ENCODE results near the gene BCAT1.
A peak's percentile ranks its signal among the peaks of the same experiment; 100 is the strongest.
"Not testable (repeated sequence)": the region's sequence is repeated elsewhere in the genome, so short reads cannot be mapped to it uniquely, and the experiment has no call there.

The BCAT1 gene

DNA sequence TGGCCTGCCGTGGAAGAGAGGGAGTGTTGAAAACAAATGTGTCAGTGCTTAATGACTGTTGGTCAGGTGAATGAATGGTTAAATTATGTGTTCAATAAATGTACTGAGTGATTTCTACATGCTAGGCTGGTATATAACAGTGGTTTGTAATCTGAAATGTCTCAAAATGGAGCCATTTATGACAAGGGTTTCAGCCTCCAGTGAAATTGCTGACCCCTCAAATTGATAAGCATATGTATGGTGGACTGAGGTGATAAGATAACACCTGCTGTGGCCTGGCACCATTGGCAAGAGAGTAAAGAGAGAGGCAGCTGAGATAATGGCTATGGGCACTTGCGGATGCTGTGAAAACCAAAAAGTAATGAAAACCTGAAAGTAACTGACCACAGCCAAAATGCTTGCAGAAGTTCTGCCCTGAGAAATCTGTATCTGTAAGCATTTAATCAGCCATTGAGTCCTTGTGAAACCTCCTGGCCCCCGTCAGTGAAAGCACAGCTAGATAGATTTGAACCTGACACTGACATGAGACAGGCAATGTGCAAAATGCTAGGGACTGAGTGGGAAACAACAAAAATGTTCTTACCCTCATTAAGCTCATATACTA, 1.4 kb upstream of the BCAT1 start:
- no peak overlapping the region for H3K4me3 ChIP-seq (ENCODE audit: low read length)
- peaks cover under 1% of the 10 kb centered on the region for H3K36me3 ChIP-seq (ENCODE audit: insufficient read depth, low read length)
- peaks cover 2% of the 10 kb centered on the region for H3K9me3 ChIP-seq (ENCODE audit: low read length)
- no peak overlapping the region for H2AFZ ChIP-seq (ENCODE audit: low read depth, low read length)
- peaks cover 27% of the 10 kb centered on the region for H3K4me1 ChIP-seq (ENCODE audit: insufficient read depth, low read length)
- H3K27me3 ChIP-seq (ENCODE audit: insufficient read depth, low read length), result no peaks in the 10 kb centered on the region

DNA sequence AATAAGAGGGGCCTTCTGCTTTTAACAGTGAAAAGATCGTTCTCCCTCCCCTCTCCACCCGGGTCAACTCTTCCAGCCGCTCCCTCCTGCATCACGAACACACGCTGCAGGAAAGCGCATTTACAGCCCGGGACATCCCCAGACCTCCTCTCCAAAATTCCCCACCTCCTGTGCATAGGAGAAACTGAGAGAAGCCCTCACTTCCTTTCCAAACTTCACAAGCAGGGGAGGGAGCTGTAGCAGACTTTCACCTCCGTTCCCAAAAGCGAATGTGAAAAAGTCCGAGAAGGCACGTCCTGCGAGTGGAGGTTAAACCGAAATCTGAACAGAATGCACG, 513 bp downstream of the BCAT1 start:
- H3K9me3 ChIP-seq (ENCODE audit: low read length), result peaks cover 4% of the 10 kb centered on the region

DNA sequence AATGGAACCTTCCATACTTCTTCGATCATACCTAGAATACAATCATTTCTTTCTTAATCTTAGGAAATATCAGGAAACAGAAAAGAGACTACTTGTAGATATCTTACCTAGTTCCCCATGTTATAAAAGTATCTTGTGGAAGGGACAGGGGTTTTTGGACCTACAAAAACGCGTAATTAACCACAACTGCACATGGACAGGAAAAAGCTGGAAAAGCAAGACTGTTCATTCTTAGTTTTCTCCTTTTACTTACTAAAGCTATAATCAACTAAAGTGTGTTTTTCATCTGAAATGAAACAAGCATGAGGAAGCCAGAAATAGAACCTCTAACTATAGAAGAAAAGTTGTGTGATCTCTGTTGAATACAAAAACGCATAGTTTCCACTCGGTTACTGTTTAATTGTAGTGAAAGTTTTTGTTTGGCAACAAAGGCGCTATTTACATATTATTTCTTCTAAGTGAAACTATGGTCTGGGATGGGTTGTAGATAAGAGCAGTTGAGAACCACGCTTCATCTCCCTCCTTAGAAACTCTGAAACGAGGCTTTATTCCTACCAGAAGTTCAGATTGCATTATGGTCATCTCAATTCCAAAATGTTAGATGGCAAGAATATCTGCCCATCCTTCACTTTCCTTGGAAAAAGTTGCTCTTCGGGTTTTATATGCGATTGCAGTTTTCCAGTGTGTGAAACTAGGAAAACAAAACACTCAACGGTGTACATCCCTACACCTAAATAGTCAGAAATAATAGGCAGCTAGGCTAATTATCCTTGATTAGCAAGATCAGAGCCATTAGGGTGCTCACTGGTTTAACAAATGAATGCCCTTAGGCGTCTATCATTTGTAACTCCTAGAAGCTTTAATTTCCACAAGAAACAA, 1.1 kb downstream of the BCAT1 start:
- Histone ChIP-seq H2AFZ (ENCODE audit: low read depth, low read length) (peak overlapping the region; percentile 66), H3K4me1 (ENCODE audit: insufficient read depth, low read length) (peaks cover 27% of the 10 kb centered on the region), H3K9me3 (ENCODE audit: low read length) (peaks cover 4% of the 10 kb centered on the region), H3K27me3 (ENCODE audit: insufficient read depth, low read length) (no peaks in the 10 kb centered on the region), H3K36me3 (ENCODE audit: insufficient read depth, low read length) (peaks cover 3% of the 10 kb centered on the region), H3K4me3 (ENCODE audit: low read length) (peak overlapping the region; percentile 90)

More for the DNA sequence above, 513 bp downstream of the BCAT1 start:
- H3K27me3 ChIP-seq (ENCODE audit: insufficient read depth, low read length), result no peaks in the 10 kb centered on the region
- peaks cover 3% of the 10 kb centered on the region for H3K36me3 ChIP-seq (ENCODE audit: insufficient read depth, low read length)
- peaks cover 27% of the 10 kb centered on the region for H3K4me1 ChIP-seq (ENCODE audit: insufficient read depth, low read length)
- peak overlapping the region; percentile 66 for H2AFZ ChIP-seq (ENCODE audit: low read depth, low read length)
- peak overlapping the region; percentile 90 for H3K4me3 ChIP-seq (ENCODE audit: low read length)

DNA sequence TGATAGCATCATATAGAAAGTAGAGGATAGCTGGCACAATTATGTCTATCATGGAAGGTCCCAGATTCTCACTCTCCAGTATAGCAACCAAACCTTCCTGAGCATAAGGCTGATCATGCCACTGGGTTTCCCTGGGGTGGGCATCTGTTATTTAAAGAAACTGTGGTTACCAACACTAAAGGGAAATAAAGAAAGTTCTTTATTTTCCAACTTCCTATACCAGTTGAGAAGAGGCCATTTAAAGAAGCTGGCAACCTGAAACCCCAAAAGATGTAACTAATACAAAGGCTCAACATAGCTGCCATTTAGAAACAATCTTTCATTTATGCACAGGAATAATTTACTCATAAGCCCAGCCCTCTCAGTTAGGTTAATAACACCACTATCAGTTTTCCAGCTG, 3.1 kb downstream of the BCAT1 start:
- Histone ChIP-seq H2AFZ (ENCODE audit: low read depth, low read length) (no peak overlapping the region), H3K9me3 (ENCODE audit: low read length) (peaks cover 2% of the 10 kb centered on the region), H3K4me1 (ENCODE audit: insufficient read depth, low read length) (peaks cover 27% of the 10 kb centered on the region), H3K4me3 (ENCODE audit: low read length) (no peak overlapping the region), H3K27me3 (ENCODE audit: insufficient read depth, low read length) (no peaks in the 10 kb centered on the region), H3K36me3 (ENCODE audit: insufficient read depth, low read length) (peaks cover 3% of the 10 kb centered on the region)

DNA sequence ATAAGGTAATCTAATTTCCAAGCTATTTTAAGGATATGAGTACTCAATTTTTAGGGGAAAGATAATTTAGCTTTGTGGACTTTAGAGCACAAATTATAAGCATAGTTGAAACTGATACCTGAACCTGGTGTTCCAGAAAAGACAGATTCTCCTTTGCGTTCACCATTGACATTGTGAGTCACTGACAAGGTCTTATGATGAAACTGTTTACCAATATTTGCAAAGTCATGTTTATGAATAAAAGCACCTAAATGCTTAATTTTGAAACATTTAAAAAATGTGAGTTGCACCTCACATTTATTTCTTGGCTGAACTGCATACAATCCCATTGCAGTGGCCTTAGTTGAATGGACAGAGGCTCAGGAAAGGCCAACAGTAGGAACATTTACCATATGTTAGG, 3.9 kb downstream of the BCAT1 start:
- Histone ChIP-seq H3K4me1 (ENCODE audit: insufficient read depth, low read length) (peaks cover 27% of the 10 kb centered on the region), H2AFZ (ENCODE audit: low read depth, low read length) (no peak overlapping the region)

DNA sequence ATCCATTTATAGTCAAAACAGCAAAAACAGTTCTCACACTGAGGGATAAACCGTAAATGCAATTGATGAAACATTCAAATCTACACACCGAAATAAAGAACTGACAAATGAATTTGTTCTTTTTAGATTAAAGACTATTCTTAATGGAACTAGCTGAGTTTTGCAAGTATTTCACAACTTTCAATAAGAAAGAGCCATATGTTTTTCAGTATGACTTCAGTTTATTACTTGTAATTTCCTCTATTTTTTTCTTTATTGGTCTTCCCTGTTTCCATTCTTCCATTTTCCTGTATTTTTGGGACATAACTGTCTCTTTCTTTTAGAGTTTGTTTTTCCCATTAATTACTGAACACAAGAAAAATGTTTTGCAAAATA, 4.3 kb downstream of the BCAT1 start:
- Histone ChIP-seq H3K4me3 (ENCODE audit: low read length) (no peak overlapping the region), H2AFZ (ENCODE audit: low read depth, low read length) (no peak overlapping the region), H3K9me3 (ENCODE audit: low read length) (peaks cover 2% of the 10 kb centered on the region), H3K27me3 (ENCODE audit: insufficient read depth, low read length) (no peaks in the 10 kb centered on the region), H3K36me3 (ENCODE audit: insufficient read depth, low read length) (peaks cover 3% of the 10 kb centered on the region), H3K4me1 (ENCODE audit: insufficient read depth, low read length) (peaks cover 26% of the 10 kb centered on the region)

More for the DNA sequence above, 3.9 kb downstream of the BCAT1 start:
- peaks cover 3% of the 10 kb centered on the region for H3K36me3 ChIP-seq (ENCODE audit: insufficient read depth, low read length)
- no peak overlapping the region for H3K4me3 ChIP-seq (ENCODE audit: low read length)
- H3K27me3 ChIP-seq (ENCODE audit: insufficient read depth, low read length), result no peaks in the 10 kb centered on the region
- peaks cover 2% of the 10 kb centered on the region for H3K9me3 ChIP-seq (ENCODE audit: low read length)

DNA sequence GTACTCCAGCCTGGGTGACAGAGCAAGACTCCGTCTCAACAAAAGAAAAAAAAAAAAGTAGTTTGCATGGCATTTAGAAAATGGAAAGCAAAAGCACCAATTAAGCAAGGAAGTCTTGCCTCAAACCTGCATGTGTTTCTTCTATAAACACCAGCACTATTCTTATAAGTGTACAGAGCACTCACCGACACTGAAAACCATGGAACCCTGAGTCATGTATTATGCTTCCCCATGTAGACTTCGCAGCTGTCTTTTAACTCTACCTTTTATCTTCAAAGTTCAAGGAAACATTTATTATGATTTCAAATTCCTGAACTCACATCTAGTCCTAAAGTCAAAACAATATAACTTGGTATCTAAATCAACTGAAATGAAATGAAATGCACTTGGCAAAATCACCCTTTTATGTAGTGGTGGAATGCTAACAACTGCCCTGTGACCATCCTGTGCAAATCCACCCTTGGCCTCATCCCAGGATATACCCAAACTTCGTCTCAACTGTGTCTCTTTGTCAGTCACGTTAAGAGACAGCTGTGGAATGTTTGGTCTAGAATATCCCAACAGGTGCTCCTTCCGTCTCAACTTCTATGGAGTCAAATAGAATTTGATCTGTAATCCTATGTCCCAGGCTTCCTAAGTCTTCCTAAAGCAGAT, 4.8 kb downstream of the BCAT1 start:
- Histone ChIP-seq H3K4me3 (ENCODE audit: low read length) (no peak overlapping the region), H3K4me1 (ENCODE audit: insufficient read depth, low read length) (peaks cover 21% of the 10 kb centered on the region)

DNA sequence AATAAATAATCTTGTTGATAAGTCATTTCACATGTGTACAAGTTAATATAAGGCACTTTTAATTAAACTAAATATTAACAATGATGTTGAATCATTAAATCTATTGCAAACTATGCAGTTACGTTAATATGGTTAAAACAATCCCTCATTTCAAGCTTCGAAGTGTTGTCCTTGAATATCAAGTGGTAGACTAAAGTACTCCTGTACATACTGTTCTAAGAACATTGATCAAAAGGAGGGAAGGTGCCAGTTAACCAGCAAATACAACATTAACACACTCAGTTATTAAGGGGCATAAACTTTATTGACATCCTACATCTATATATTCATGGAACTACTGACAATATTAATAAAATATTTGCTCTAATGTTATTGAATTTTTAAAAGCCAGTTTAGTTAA, 8.7 kb downstream of the BCAT1 start:
- H3K27me3 ChIP-seq (ENCODE audit: insufficient read depth, low read length), result no peaks in the 10 kb centered on the region

More for the DNA sequence above, 4.8 kb downstream of the BCAT1 start:
- H3K27me3 ChIP-seq (ENCODE audit: insufficient read depth, low read length), result no peaks in the 10 kb centered on the region
- H3K36me3 ChIP-seq (ENCODE audit: insufficient read depth, low read length), result peaks cover 3% of the 10 kb centered on the region
- peaks cover 2% of the 10 kb centered on the region for H3K9me3 ChIP-seq (ENCODE audit: low read length)
- H2AFZ ChIP-seq (ENCODE audit: low read depth, low read length), result no peak overlapping the region

DNA sequence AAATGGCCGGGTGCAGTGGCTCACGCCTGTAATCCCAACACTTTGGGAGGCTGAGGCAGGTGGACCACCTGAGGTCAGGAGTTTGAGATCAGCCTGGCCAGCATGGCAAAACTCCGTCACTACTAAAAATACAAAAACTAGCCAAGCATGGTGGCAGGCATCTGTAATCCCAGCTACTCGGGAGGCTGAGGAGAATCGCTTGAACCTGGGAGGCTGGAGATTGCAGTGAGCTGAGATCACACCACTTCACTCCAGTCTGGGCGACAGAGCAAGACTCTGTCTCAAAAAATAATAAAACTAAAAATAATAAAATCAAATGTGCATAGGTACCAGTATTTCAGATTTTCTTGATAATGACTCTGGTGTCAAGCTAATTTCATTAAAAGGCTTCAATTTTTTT, 9.3 kb downstream of the BCAT1 start:
- not testable (repeated sequence) for H2AFZ ChIP-seq (ENCODE audit: low read depth, low read length); H3K4me1 ChIP-seq (ENCODE audit: insufficient read depth, low read length); H3K36me3 ChIP-seq (ENCODE audit: insufficient read depth, low read length); H3K27me3 ChIP-seq (ENCODE audit: insufficient read depth, low read length); H3K4me3 ChIP-seq (ENCODE audit: low read length); H3K9me3 ChIP-seq (ENCODE audit: low read length)

More for the DNA sequence above, 8.7 kb downstream of the BCAT1 start:
- no peak overlapping the region for H2AFZ ChIP-seq (ENCODE audit: low read depth, low read length)
- peaks cover 4% of the 10 kb centered on the region for H3K36me3 ChIP-seq (ENCODE audit: insufficient read depth, low read length)
- peaks cover 2% of the 10 kb centered on the region for H3K9me3 ChIP-seq (ENCODE audit: low read length)
- no peak overlapping the region for H3K4me3 ChIP-seq (ENCODE audit: low read length)
- no peaks in the 10 kb centered on the region for H3K4me1 ChIP-seq (ENCODE audit: insufficient read depth, low read length)

DNA sequence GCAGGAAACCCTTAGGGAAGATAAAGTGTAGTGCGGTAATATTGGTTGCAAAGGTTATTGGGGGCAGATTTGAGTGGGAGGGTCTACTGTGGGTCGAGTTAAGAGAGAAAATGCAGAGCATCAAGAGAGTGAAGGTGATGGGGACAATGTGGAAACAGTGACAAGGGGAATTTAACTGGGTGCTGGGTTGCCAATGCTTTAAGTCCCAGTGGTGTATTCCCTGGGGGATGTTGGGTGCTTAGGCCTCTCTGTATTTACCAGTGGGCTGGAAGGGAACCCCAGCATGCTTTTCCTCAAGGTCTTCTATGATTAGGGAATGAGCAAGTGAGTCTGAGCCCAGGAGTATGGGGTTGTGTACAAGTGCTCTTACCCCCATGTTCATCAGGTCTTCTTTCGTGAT, 10.6 kb downstream of the BCAT1 start:
- Histone ChIP-seq H3K4me1 (ENCODE audit: insufficient read depth, low read length) (no peaks in the 10 kb centered on the region), H3K36me3 (ENCODE audit: insufficient read depth, low read length) (peaks cover 4% of the 10 kb centered on the region), H3K9me3 (ENCODE audit: low read length) (peaks cover 4% of the 10 kb centered on the region), H3K27me3 (ENCODE audit: insufficient read depth, low read length) (no peaks in the 10 kb centered on the region), H3K4me3 (ENCODE audit: low read length) (no peak overlapping the region), H2AFZ (ENCODE audit: low read depth, low read length) (no peak overlapping the region)

DNA sequence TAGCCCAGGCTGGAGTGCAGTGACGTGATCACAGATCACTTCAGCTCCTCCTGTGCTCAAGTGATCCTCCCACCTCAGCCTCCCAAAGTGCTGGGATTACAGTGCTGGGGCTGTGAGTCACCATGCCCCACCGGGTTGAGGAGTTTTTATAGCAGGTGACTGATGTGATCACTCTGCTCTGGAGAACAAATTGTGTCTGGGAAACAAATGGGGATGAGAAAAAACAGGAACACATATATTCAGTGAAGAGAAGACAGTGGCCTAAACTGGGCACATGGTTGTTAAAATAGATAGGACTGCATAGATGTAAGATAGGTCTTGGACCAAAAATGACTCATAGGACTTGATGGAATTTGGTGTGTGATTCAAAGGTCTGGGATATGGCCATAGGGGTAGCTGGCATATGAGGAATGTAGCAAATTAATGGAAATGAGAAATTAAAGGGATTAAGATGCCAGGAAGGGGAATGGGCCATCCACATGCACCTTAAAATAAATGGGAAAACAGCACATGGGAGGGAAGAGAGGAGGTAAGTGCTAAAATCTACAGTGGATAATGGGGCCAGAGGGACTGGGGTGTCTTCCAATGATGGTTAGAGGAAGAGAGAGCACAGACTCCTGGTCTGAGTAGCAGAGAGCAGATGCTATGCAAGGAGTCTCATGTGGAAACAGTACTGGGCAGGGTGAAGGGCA, 11.2 kb downstream of the BCAT1 start:
- no peak overlapping the region for H3K4me3 ChIP-seq (ENCODE audit: low read length)
- no peaks in the 10 kb centered on the region for H3K27me3 ChIP-seq (ENCODE audit: insufficient read depth, low read length)
- H3K36me3 ChIP-seq (ENCODE audit: insufficient read depth, low read length), result peaks cover 4% of the 10 kb centered on the region
- no peak overlapping the region for H2AFZ ChIP-seq (ENCODE audit: low read depth, low read length)
- peaks cover 8% of the 10 kb centered on the region for H3K9me3 ChIP-seq (ENCODE audit: low read length)
- H3K4me1 ChIP-seq (ENCODE audit: insufficient read depth, low read length), result no peaks in the 10 kb centered on the region

DNA sequence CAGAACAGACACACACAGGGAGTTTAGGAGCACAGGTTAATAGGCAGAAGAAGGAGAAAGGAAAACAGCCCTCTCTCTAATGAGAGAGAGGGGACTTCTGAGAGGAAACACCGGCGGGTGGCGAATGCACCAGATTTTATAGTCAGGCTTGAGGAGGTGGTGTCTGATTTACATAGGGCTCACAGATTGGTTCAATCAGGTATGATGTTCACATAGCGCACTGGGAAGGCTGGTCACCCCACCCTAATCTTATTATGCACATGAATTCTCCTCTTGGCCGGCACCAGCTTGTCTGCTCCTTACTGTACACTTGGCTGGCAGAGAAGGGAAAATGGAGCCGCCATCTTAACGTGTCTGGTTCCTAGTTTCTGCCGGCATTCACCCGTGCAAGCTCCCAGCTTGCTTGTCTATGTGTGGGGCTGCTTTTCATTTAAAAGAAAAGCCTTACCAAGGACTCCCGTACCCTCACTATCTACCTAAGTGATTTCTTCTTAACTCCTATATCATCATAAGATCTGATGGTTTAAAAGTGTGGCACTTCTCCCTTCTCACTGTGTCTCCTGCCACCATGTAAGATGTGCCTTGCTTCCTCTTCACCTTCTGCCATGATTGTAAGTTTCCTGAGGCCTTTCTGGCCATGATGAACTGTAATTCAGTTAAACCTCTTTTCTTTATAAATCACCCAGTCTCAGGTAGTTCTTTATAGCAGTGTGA, 15.1 kb downstream of the BCAT1 start:
- Histone ChIP-seq H3K36me3 (ENCODE audit: insufficient read depth, low read length) (peaks cover 6% of the 10 kb centered on the region), H3K27me3 (ENCODE audit: insufficient read depth, low read length) (no peaks in the 10 kb centered on the region), H3K9me3 (ENCODE audit: low read length) (peaks cover 8% of the 10 kb centered on the region), H2AFZ (ENCODE audit: low read depth, low read length) (no peak overlapping the region), H3K4me1 (ENCODE audit: insufficient read depth, low read length) (no peaks in the 10 kb centered on the region), H3K4me3 (ENCODE audit: low read length) (no peak overlapping the region)
